ENCODE measurements around the gene RBM22. TPM values are rescaled to one million over a fixed set of nuclear protein-coding genes. Genes with fewer than 3 reads are reported as not detected.

RBM22 gene
- total RNA-seq, 1 experiment from 2014 or later = 57.3 TPM

GRCh38 chr5:150710165-150710564, 9.3 kb upstream of the RBM22 start:
- BruUV-seq (replicated peaks) = no TSS peak
- no peak overlapping the region for H3K4me3 ChIP-seq
- H3K27me3 ChIP-seq (ENCODE audit: insufficient read depth, low read depth) = no peaks in the 10 kb centered on the region
- no peaks in the 10 kb centered on the region for H4K20me1 ChIP-seq (ENCODE audit: insufficient read depth)
- intact Hi-C loops (cut with micrococcal nuclease; ENCODE audit: unreplicated experiment) = loop anchor here (1.0 to 10.0 kb wide), 2 partner anchors 135 to 149 kb away; partner anchors contain the start of gene IRGM
- no peaks in the 10 kb centered on the region for H3K9me2 ChIP-seq (ENCODE audit: insufficient read depth)
- ChIA-PET POLR2A (ENCODE audit: unreplicated experiment) (no interaction called here), CTCF (no interaction called here)
- H3K27ac ChIP-seq = no peak overlapping the region
- TF ChIP-seq EZH2 (IDR thresholded peaks at IDR 0.05; ENCODE audit: low read depth) (no peak), CTCF (conservative IDR thresholded peaks at IDR 0.05) (peak; percentile 51)
- H2AFZ ChIP-seq = no peak overlapping the region
- no peak overlapping the region for H3K4me2 ChIP-seq
- no peaks in the 10 kb centered on the region for H3K4me1 ChIP-seq (replicated peaks; ENCODE audit: insufficient read depth)
- H3F3A ChIP-seq (ENCODE audit: insufficient read depth, low read depth) = 0 out of 2 replicates have a peak, but pooled peaks cover 4% of the 10 kb centered on the region
- no peaks in the 10 kb centered on the region for H3K79me2 ChIP-seq (ENCODE audit: low read depth)
- 0 out of 2 replicates have a peak, but pooled peaks cover 12% of the 10 kb centered on the region for H3K36me3 ChIP-seq (ENCODE audit: low read depth)
- no peak for DNase-seq
- H3K9me3 ChIP-seq (ENCODE audit: insufficient read depth, low read depth) = no peaks in the 10 kb centered on the region

DNA sequence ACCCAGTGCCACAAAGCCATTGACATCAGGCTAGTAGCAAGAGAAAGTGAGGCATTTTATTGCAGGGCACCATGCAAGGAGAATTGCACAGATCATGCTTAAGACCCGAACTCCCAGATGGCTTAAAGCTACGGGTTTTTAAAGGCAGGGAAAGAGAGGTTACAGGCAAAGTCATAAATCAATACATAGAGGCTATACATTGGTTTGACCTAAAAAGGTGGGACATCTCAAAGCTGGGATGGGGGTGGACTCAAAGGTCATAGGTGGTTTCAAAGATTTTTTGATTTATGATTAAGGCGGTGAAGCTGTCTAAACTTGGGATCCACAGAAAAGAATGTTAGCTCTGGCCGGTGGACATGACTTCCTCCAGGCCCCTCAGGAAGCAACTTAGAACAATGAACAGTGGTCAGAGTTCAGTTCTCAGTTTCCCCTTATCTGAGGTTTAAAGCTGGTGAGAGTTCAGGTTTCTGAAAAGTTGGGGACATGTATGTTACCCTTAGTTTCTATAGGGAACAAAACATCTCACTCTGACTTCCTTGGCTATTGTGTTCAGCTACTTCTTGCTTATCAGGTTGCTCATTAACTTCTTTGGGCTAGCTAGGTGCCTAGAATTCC, 6.0 kb upstream of the RBM22 start:
- CTCF ChIA-PET = no interaction called here
- no TSS peak for BruUV-seq (replicated peaks)

GRCh38 chr5:150703762-150704161, 2.9 kb upstream of the RBM22 start:
- Histone ChIP-seq H3K9me2 (ENCODE audit: insufficient read depth) (no peaks in the 10 kb centered on the region), H3K9me3 (ENCODE audit: insufficient read depth, low read depth) (no peaks in the 10 kb centered on the region), H3K4me1 (replicated peaks; ENCODE audit: insufficient read depth) (peaks cover 20% of the 10 kb centered on the region; the same call in 1 of the 2 replicates), H3F3A (ENCODE audit: insufficient read depth, low read depth) (peaks cover 10% of the 10 kb centered on the region; the same call in 1 of the 2 replicates), H3K36me3 (ENCODE audit: low read depth) (0 out of 2 replicates have a peak, but pooled peaks cover 4% of the 10 kb centered on the region), H3K27ac (no peak overlapping the region), H4K20me1 (ENCODE audit: insufficient read depth) (peaks cover 4% of the 10 kb centered on the region; the same call in 1 of the 2 replicates), H2AFZ (no peak overlapping the region), H3K4me2 (no peak overlapping the region), H3K79me2 (ENCODE audit: low read depth) (peaks cover 24% of the 10 kb centered on the region), H3K4me3 (no peak overlapping the region), H3K27me3 (ENCODE audit: insufficient read depth, low read depth) (no peaks in the 10 kb centered on the region)
- BruUV-seq (replicated peaks) = no TSS peak
- CTCF ChIA-PET = interaction anchor here (0.6 kb wide), 2 partner anchors 13 to 37 kb away, joined by 9 to 12 read pairs; no protein-coding TSS in a partner anchor
- no peak for TF ChIP-seq CTCF (conservative IDR thresholded peaks at IDR 0.05)
- TF ChIP-seq EZH2 (IDR thresholded peaks at IDR 0.05; ENCODE audit: low read depth) = no peak
- DNase-seq = no peak
- intact Hi-C loops (cut with micrococcal nuclease; ENCODE audit: unreplicated experiment) = no loop called here
- POLR2A ChIA-PET (ENCODE audit: unreplicated experiment) = no interaction called here

More for the DNA sequence above, 6.0 kb upstream of the RBM22 start:
- POLR2A ChIA-PET (ENCODE audit: unreplicated experiment) = interaction anchor here (0.6 to 0.9 kb wide), 2 partner anchors 13 to 57 kb away, joined by 4 to 5 read pairs; no protein-coding TSS in a partner anchor
- H3K4me1 ChIP-seq (replicated peaks; ENCODE audit: insufficient read depth) = peaks cover 4% of the 10 kb centered on the region; the same call in 1 of the 2 replicates
- no peak overlapping the region for H3K4me3 ChIP-seq
- no peaks in the 10 kb centered on the region for H3K27me3 ChIP-seq (ENCODE audit: insufficient read depth, low read depth)
- TF ChIP-seq EZH2 (IDR thresholded peaks at IDR 0.05; ENCODE audit: low read depth) (no peak), CTCF (conservative IDR thresholded peaks at IDR 0.05) (no peak)
- DNase-seq = no peak
- no peak overlapping the region for H3K27ac ChIP-seq
- intact Hi-C loops (cut with micrococcal nuclease; ENCODE audit: unreplicated experiment) = no loop called here
- no peaks in the 10 kb centered on the region for H3K36me3 ChIP-seq (ENCODE audit: low read depth)
- H2AFZ ChIP-seq = no peak overlapping the region
- H4K20me1 ChIP-seq (ENCODE audit: insufficient read depth) = no peaks in the 10 kb centered on the region
- H3K79me2 ChIP-seq (ENCODE audit: low read depth) = no peaks in the 10 kb centered on the region
- no peak overlapping the region for H3K4me2 ChIP-seq
- 0 out of 2 replicates have a peak, but pooled peaks cover 4% of the 10 kb centered on the region for H3F3A ChIP-seq (ENCODE audit: insufficient read depth, low read depth)
- no peaks in the 10 kb centered on the region for H3K9me3 ChIP-seq (ENCODE audit: insufficient read depth, low read depth)
- no peaks in the 10 kb centered on the region for H3K9me2 ChIP-seq (ENCODE audit: insufficient read depth)
